Measurements from ENCODE around the gene FBXL7.

FBXL7 gene

GRCh38 chr5:15544039-15544438 is 44.1 kb downstream of the FBXL7 start:
- H3K4me1 ChIP-seq (ENCODE audit: insufficient read depth, low read length, poor library complexity, severe bottlenecking), result no peaks in the 10 kb centered on the region
- H3K27me3 ChIP-seq (ENCODE audit: insufficient read depth, low read length, poor library complexity, severe bottlenecking), result no peaks in the 10 kb centered on the region
- TF ChIP-seq EZH2phosphoT487 (IDR thresholded peaks at IDR 0.05; ENCODE audit: borderline replicate concordance) (no peak), CTCF (conservative IDR thresholded peaks at IDR 0.05; ENCODE audit: low read length) (no peak)
- no peaks in the 10 kb centered on the region for H3K9me2 ChIP-seq (replicated peaks; ENCODE audit: low read depth, low read length)
- H3F3A ChIP-seq (ENCODE audit: low read depth), result no peaks in the 10 kb centered on the region
- H3K36me3 ChIP-seq (ENCODE audit: insufficient read depth, low read length), result no peaks in the 10 kb centered on the region
- no peaks in the 10 kb centered on the region for H4K20me1 ChIP-seq (ENCODE audit: insufficient read depth, low read length, poor library complexity, severe bottlenecking)
- H3K79me2 ChIP-seq (ENCODE audit: insufficient read depth, low read length), result no peaks in the 10 kb centered on the region
- no peaks in the 10 kb centered on the region for H3K9me3 ChIP-seq (ENCODE audit: insufficient read depth, low read depth, low read length)
- H3K4me2 ChIP-seq (ENCODE audit: low read depth, low read length, poor library complexity, severe bottlenecking), result no peak overlapping the region
- H3K4me3 ChIP-seq (ENCODE audit: low read length, poor library complexity, severe bottlenecking), result no peak overlapping the region
- no peak overlapping the region for H2AFZ ChIP-seq (ENCODE audit: low read length)
- no peak overlapping the region for H3K9ac ChIP-seq (ENCODE audit: low read depth, low read length, poor library complexity, severe bottlenecking)

- no peak overlapping the region for H3K9ac ChIP-seq (ENCODE audit: low read depth, low read length, poor library complexity, severe bottlenecking)
- no peaks in the 10 kb centered on the region for H3F3A ChIP-seq (ENCODE audit: low read depth)
- no peaks in the 10 kb centered on the region for H3K9me3 ChIP-seq (ENCODE audit: insufficient read depth, low read depth, low read length)
- no peak overlapping the region for H2AFZ ChIP-seq (ENCODE audit: low read length)
- no peaks in the 10 kb centered on the region for H3K36me3 ChIP-seq (ENCODE audit: insufficient read depth, low read length)
- H3K4me2 ChIP-seq (ENCODE audit: low read depth, low read length, poor library complexity, severe bottlenecking), result no peak overlapping the region
- H4K20me1 ChIP-seq (ENCODE audit: insufficient read depth, low read length, poor library complexity, severe bottlenecking), result no peaks in the 10 kb centered on the region
- H3K4me1 ChIP-seq (ENCODE audit: insufficient read depth, low read length, poor library complexity, severe bottlenecking), result no peaks in the 10 kb centered on the region
- TF ChIP-seq CTCF (conservative IDR thresholded peaks at IDR 0.05; ENCODE audit: low read length) (no peak), EZH2phosphoT487 (IDR thresholded peaks at IDR 0.05; ENCODE audit: borderline replicate concordance) (no peak)
- no peaks in the 10 kb centered on the region for H3K27me3 ChIP-seq (ENCODE audit: insufficient read depth, low read length, poor library complexity, severe bottlenecking)
- no peaks in the 10 kb centered on the region for H3K79me2 ChIP-seq (ENCODE audit: insufficient read depth, low read length)
- H3K4me3 ChIP-seq (ENCODE audit: low read length, poor library complexity, severe bottlenecking), result no peak overlapping the region
- no peaks in the 10 kb centered on the region for H3K9me2 ChIP-seq (replicated peaks; ENCODE audit: low read depth, low read length)
Observed at GRCh38 chr5:15545082-15545481, 45.1 kb downstream of the FBXL7 start.

- Histone ChIP-seq H3K9me3 (ENCODE audit: insufficient read depth, low read depth, low read length) (no peaks in the 10 kb centered on the region), H3K27me3 (ENCODE audit: insufficient read depth, low read length, poor library complexity, severe bottlenecking) (no peaks in the 10 kb centered on the region), H3K79me2 (ENCODE audit: insufficient read depth, low read length) (no peaks in the 10 kb centered on the region), H3K9ac (ENCODE audit: low read depth, low read length, poor library complexity, severe bottlenecking) (no peak overlapping the region), H3F3A (ENCODE audit: low read depth) (no peaks in the 10 kb centered on the region), H2AFZ (ENCODE audit: low read length) (no peak overlapping the region), H3K9me2 (replicated peaks; ENCODE audit: low read depth, low read length) (no peaks in the 10 kb centered on the region), H3K36me3 (ENCODE audit: insufficient read depth, low read length) (no peaks in the 10 kb centered on the region), H4K20me1 (ENCODE audit: insufficient read depth, low read length, poor library complexity, severe bottlenecking) (no peaks in the 10 kb centered on the region), H3K4me2 (ENCODE audit: low read depth, low read length, poor library complexity, severe bottlenecking) (no peak overlapping the region), H3K4me1 (ENCODE audit: insufficient read depth, low read length, poor library complexity, severe bottlenecking) (no peaks in the 10 kb centered on the region), H3K4me3 (ENCODE audit: low read length, poor library complexity, severe bottlenecking) (no peak overlapping the region)
- TF ChIP-seq EZH2phosphoT487 (IDR thresholded peaks at IDR 0.05; ENCODE audit: borderline replicate concordance) (no peak), CTCF (conservative IDR thresholded peaks at IDR 0.05; ENCODE audit: low read length) (no peak)
Observed at GRCh38 chr5:15547261-15547839, 47.4 kb downstream of the FBXL7 start.
